Left forelimb (tissue), 1 donor: ENCODE results near the gene VAMP5.
"Not testable (repeated sequence)": the region's sequence is repeated elsewhere in the genome, so short reads cannot be mapped to it uniquely, and the experiment has no call there.

Source experiments
- DNase-seq: peaks from one replicate; pipeline ENCODE4 v3.0.0-alpha.2; 2018; ENCODE audit warnings: low spot score

Gene VAMP5

DNA sequence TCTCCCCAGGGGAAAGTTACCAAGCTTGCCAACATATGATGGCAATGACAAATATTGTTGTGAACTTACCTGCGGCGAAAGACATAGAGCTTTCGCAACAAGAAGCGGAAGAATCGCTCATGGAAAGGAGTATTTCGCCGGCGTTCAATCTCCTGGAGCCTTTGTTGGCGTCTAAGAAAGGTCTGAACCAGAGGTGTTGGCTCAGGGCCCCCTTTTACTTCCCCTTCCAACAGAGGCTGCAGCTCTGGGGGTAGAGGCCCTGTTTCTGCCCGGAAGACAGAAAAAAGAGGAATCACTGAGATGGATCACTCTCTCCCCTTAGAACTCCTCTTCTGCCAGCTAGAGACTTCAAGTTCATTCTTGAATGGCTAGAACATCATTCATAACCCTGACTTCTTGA, 33.7 kb upstream of the VAMP5 start:
- DNase-seq: no peak

DNA sequence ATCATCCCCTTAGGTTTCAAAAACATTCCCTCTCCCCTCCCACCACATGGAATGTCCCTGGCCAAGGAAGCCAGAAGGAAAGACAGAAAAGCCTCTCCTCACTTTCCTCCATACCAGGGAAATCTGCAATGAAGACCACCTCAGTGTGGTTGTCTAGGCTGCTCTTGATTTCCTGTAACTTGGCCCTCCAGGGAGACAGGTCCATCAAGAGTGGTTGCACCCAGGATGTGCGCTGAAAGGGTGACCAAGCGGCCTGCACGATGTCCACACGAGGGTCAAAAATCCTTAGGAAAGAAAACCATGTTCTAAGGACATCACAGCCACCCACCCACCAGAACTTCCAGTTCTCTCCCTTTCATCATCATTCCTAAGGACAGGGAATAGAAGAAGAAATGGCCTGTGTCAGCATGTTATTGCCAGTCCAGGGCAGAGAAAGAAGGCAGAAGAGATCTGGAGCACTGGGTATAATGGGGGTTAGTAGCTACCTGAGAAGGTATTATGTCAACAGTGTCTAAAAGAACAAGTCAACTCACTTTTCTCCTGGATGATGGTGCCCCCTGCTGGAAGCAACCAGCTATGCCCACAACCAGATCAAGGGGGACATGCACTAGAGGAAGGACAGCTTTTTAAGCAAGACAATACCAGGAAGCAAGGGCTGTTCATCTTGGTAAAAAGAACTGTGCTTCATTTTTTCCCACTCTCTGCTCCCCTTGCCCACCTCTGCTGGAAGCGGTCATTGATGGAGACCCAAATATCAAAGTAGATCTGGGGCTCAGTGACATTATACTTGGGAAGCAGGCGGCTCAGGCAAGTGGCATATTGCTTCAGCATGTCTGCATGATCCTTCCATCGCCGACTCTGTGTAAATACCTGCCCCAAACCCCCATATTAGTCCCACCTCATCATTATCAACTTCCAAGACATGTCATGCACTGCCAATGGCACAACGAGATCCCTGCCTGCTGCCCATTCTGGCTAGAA, 32.2 kb upstream of the VAMP5 start:
- peak; percentile 83 for DNase-seq

DNA sequence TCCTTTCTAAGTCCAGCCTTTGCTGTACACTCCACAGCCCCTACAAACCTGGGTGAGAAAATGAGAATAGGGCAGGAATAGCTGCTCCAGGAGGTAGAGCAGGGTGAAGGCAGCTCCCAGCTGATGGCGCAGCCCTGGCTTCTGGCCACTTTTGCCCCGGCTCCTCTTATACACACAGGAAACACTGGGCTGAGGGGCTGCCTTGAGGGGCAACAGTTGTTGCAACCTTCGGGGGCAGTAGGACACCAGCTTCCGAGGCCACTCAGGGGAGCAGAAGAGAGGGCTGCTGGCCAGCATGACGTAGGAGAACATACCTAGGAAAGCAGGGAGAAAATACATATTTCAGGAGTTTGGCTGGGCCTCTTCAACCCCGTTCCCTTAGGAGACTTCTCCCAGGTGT, 31.0 kb upstream of the VAMP5 start:
- DNase-seq: no peak

DNA sequence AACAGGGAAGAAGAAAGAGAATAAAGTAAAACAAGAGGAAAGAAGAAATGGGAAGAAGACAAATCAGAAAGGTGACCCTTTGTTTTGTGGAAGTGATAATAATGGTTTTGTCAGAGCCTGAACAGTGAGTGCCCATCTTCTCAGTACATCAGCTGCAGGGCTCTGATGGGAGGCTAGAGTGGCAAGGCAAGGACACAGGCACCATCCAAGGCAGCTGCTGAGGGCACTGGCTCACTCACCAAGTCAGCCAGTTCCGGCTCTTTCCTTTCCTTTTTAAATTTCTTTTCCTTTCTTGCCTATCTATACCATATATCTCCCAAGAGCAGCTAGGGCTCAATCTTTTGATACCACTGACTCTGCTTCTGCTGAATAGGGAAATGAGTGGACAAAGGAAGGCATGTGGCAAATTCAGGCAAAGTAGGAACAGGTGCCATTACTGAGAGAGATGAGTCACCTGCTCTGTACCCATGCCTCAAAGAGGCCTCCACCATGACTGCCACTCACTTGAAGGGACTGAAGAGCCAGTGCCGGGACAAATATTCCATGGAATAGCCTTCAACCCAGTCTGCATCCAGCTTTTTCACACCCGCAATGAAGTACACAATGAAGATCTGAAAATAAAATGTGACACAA, 29.1 kb upstream of the VAMP5 start:
- DNase-seq: no peak

DNA sequence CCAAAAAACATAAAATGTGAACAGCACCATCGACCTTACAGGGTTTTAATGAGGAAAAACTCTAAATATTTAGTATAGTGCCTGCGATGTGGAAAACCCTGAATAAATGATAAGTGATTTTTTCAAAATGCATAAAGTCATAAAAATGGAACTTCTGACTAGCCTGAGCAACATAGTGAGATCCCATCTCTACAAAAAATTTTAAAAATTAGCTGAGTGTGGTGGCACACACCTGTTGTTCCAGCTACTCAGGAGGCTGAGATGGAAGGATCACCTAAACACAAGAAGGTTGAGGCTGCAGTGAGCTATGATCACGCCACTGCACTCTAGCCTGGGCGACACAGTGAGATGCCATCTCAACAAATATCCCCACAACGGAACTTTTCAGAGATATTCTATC, 27.1 kb upstream of the VAMP5 start:
- no peak for DNase-seq

DNA sequence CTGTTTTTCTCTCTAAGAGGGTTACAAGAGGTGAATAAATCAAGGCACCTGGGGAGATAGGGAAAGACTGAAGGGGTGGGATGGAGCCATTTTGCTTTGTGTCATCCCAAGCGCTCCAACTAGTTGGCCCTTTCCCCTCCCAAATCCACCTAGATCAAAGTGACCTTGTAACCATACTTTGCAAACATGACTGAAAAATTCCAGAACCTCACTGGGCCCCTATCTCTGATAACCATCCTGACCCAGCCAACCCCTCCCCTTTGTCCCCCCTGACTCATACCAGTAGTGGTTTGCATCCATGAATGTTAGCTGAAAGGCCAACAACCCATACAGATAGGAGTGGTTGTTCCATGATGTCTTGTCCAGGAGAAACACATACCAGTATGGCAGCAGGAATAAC, 26.1 kb upstream of the VAMP5 start:
- DNase-seq: no peak

DNA sequence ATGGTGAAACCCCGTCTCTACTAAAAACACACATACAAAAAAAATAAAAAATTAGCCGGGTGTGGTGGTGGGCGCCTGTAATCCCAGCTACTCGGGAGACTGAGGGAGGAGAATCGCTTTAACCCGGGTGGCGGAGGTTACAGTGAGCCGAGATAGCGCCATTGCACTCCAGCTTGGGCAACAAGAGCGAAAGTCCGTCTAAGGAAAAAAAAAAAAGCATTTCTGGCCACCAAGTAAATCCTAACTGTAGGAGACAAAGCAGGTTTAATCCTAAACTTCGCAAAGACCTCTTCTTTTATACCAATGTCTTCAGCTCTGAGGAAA, 23.9 kb upstream of the VAMP5 start:
- DNase-seq: not testable (repeated sequence)

DNA sequence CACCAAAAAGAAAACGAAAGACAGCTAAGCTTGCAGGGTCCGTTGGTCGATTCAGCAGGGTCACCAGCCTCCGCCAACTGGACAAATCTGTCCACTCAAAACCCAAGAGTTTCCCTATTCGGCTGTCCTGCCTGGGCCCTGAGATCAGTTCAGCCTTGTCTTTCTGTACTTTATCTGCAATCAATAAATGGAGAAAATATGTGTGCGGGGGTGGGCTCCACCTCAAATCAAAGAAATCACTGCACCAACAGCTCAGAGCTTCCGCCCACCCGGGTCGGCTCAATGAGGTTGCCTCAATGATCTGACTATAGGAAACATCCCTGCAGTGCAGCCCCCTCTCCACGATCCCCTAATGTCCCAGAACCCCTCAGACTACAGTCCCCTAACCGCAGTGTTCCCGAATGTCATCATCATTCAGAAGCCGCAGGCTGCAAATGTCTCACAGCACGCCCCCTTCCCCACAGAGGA, 23.4 kb upstream of the VAMP5 start:
- DNase-seq: no peak

DNA sequence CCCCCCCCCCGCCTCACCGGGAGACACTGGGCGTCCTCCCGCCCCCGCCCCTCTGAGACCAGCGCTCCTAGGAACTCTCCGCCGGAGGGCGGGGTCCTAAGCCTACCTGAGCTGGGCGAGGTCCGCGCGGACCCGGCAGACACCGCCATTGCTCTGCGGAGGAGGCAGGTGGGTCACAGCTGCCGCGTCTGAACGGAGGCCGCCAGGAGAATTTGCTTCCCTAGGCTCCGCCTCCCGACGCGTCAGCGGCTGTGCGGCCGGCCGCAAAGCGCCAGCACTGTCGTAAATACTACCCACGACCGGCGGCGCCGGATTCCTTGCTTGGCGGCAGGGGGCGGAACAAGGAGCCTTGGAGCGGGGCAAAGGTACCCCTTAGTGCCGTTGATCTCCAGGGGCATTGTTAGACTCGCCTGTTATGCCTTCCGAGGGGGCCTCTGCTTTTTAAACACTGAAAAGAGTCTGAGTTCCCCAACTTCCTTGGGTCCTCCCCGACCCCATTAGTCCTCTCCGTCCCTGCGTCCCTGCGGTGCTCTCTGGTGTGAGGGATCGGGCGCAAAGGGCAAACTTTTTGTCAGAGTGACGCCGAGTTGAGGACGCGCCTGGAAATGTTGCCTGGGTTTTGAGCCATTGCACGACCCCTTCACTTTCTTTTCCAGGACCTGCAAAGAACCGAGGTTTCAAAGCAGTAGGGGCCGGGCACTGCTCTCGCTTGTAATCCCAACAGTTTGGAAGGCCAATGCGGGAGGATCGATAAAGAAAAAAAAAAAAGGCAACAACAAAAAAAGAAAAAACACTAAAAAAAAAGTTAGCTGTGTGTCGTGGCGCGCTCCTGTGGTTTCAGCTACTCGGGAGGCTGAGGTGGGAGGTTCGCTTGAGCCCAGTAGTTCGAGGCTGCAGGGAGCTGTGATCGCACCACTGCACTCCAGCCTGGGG, 22.7 kb upstream of the VAMP5 start, which contains the start of gene GGCX:
Gene GGCX, minus strand, starts transcription at position 214 of the 933 bp plus-strand sequence. Its CDS starts 65 bp downstream, at position 149.
- peak; percentile 95 for DNase-seq

DNA sequence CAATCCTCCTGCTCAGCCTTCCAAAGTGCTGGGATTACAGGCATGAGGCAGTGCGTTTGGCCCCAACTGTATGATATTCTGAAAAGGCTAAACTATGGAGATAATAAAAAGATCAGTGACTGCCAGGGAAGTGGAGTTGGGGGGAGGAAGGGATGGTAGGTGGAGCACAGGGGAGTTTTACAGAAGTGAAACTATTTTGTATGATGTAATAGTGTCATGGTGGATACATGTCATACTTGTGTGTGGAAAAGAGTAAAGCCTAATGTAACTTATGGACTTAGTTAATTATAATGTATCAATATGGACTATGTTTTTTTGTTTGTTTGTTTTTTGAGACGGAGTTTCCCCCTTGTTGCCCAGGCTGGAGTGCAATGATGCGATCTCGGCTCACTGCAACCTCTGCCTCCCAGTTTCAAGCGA, 20.1 kb upstream of the VAMP5 start:
- no peak for DNase-seq

DNA sequence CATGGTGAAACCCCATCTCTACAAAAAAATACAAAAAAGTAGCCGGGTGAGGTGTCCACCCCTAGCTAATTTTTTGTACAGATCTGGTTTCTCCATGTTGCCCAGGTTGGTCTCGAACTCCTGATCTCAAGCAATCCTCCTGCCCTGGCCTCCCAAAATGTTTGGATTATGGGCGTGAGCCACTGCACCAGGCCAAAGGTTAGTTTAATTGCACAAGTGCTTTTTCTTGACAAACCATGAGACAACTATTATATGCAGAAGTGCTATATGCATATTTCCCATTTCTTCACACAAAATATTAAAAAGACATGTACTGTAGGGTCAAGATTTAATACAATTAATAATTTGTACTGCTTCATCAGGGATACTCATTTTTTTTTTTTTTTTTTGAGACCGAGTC, 18.0 kb upstream of the VAMP5 start:
- DNase-seq: no peak

DNA sequence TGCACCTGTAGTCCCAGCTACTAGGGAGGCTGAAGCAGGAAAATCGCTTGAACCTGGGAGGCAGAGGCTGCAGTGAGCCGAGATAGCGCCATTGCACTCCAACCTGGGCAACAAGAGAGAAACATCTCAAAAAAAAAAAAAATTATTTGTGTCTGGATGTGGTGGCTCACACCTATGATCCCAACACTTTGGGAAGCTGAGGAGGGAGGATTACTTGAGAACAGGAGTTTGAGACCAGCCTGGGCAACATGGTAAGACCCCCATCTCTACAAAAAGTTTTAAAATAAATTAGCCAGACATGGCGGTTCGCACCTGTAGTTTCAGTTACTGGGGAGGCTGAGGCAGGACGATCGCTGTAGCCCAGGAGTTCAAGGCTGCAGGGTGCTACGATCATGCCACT, 8.5 kb upstream of the VAMP5 start:
- DNase-seq: no peak

DNA sequence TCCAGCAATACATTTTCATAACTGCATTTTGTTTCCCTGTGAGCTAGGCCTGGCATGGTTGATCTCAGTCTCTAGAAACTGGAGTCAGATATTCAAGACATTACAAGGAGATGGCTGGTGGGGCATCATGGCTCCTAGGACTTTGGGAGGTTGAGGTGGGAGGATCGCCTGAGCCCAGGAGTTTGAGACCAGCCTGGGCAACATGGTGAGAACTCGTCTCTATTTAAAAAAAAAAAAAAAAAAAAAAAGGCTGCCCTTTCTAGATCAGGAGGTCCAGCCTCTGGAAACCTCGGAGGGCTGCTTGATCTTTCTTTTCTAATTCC, 7.2 kb upstream of the VAMP5 start:
- DNase-seq: no peak

DNA sequence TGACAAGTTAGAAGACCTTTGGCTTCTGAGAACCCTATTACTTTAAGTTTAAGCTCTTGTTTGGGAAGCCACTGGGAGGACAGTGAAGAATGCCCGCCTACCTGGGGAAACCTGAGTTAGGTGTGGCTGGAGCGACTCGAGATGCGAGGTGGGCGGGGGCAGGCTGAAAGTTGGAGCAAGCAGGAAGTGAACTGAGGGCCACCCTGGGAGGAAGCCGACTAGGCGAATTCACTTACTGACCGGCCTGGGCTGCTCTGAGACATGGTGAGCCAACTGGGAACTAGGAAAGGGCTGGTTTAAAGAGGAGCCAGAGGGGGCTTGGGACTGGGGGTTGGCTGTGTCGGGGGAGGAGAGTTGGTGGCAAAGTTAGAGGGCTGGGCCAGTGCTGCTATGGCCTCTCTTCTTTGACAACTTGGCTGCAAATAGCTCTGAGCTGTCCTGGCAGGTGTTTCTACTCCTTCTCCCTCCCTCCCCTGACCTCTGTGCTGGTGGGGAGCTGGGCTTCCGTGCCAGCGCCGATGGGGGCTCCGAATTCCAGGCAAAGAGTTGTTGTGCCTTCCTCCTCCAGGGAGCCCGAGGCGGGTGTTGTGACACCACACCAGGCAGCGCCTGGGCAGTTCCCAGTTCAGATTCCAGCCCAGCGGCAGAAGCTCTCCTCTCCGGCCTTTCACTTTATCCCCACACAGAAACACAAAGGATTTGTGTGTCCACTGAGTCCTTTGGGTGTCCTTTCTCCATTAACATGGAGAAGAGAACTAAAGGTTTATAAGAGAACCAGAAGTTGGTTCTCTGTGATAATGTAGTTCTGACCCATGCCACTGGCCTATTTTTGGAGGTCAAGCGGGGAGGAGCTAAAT, 6.6 kb upstream of the VAMP5 start, which contains the start of gene VAMP8:
Gene VAMP8, plus strand, starts transcription at position 201 of the 857 bp plus-strand sequence. Its CDS starts 61 bp downstream, at position 262.
- DNase-seq: no peak

DNA sequence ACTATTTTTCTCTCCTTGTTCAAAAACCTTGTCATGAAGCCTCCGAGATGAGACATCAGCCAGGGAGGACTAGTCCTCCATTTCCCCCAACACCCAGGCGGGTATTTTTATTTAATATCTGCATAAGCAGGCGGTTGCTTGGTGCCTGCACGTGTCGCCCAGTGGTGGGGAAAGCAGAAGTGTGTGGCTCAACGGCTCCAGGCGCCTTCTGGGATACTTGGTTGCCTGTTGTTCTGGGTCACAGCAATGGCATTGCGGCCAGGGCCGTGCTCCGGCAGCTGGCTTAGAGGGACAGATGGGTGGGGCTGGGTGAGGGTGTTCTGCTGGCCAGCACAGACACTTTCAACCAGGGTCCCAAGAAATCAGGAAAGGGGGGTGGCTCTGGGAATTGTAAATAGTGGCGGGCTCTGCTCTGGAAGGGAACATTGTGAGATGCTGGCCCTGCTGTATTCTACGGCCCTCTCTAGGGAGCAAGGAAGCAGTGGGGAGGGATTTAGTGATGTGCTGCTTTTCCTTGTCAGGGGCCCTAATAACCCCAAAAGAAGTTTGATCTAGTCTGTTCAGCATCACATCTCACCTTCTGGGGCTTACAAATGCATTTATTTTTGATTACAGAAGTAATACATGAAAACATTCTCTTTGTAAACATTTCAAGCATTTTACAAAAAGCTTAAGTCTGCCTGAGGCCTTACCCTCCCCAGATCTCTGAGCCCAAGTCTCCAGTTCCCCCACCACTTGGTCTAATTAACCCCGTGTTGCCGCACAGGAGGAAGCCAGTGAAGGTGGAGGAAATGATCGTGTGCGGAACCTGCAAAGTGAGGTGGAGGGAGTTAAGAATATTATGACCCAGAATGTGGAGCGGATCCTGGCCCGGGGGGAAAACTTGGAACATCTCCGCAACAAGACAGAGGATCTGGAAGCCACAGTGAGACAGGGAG, 5.7 kb upstream of the VAMP5 start:
- DNase-seq: no peak

DNA sequence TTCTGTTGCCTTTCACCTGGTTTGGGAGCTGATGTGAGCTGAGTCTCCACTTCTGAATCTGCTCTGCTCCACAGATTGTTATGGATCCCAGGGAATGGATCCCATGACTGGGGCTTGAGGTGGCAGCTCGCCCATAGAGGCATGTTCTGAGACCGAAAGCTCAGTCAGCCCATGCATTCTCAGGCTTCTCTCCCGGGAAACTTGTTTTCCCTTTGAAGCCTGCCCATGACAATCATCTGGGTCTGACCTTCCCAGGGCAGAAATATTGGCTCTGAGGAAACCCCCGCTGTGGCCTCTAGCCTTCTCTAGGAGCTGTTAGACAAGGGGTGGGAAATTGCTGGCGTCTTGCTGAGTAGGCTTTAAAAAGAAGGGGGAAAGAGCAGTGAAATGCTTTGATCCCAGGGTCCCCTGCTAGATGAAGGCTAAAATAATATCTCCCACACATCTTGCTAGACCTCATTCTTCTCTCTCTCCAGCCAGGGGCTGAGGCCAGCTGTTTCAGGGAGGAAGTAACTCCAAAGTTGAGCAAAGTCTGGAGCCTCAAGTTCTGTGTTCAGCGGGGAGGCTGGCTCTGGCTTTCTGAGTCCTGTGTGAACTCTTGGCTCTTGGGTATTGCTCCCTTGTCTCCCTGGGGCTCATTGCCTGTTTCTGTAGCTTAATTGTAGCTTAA, 4.8 kb upstream of the VAMP5 start:
- DNase-seq: no peak

DNA sequence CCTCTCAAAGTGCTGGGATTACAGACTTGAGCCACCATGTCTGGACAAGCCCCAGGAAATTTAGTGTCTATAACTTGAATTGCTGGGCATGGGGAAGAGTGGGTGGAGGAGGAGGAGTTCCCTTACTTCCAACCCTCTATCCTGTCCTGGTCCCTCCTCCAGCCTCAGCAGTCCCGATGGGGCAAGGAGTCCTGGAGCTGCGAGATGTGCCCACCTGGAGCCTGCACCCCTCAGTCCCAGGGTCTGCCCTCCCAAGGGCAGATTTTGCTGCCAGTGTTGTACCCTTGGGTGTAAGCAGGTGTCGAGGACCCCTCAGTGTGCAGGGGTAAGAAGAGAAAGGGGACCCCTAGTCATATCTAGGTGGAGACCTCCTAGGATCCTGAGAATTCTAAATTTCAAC, 4.0 kb upstream of the VAMP5 start:
- no peak for DNase-seq

DNA sequence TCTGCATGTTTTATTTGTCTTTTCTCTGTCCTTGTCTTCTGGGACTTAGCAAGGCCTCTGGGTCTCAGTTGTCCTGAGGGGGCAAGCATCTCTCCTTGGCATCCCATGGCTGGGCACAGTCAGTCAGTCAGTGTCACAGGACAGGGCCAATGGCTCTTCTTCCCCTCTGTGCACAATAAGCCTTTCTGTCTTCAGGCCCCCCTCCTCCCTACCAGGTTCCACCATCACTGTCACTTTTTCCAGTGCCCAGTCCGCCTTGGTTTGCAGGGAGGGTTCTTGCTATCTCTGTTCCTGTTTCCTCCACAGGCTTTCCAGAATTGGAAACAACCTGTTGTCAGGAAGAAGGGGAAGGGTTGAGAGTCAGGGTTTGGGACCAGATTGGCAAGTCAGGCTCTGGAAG, 1.7 kb upstream of the VAMP5 start:
- DNase-seq: no peak

DNA sequence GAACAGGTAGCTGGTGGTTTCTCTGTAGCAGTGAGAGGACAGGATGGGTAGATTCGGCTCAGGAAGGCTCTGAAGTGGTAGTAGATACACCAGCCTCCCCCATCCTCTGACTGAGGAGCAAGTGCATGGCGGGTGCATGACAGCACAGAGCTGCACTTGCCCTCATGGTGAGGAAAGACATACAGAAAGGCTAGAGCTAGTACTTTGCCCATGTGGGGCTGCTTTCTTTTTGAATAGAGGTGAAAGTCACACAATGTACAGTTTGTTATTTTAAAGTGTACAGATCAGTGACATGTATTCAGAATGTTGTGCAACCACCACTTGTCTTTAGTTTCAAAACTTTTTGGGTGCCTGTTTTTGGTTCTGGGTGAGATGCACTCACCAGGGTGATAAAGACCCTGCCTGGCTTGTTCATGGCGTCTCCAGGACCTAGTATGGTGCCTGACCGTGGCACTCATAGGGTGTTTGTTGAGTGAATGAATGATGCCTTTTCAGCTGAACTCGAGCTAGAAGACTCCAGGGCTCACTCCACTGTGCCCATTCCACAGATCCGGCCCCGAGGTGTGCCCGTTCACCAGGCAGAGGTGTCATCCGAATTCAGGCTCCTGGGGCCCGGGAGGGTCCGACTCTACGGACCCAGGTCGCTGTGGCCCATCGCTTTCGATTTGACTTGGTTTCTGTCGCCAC, 421 bp upstream of the VAMP5 start:
- DNase-seq: no peak
